Subcutaneous adipose tissue (tissue), 4 donors: ENCODE results near the gene HBG2. TPM values are rescaled to one million over a fixed set of nuclear protein-coding genes. Genes with fewer than 3 reads are reported as not detected.

Experiments
- total RNA-seq, 4 donors: library from RNA; depleted of rRNA; stranded (reverse); fragments of >200 nt; gene quantifications; one replicate each; pipeline ENCODE4 v1.1.0, GENCODE V29; 2016
- TF ChIP-seq, protein P1 (sequence below): fragments of 450-650 bp; IDR thresholded peaks from one replicate; pipeline ENCODE4 v1.5.1; 2016; ENCODE audit warnings: low read depth, mild to moderate bottlenecking, control low read depth, antibody characterized with exemption, moderate library complexity

The HBG2 gene
- total RNA-seq, 4 donors from 2014 or later: not detected

DNA sequence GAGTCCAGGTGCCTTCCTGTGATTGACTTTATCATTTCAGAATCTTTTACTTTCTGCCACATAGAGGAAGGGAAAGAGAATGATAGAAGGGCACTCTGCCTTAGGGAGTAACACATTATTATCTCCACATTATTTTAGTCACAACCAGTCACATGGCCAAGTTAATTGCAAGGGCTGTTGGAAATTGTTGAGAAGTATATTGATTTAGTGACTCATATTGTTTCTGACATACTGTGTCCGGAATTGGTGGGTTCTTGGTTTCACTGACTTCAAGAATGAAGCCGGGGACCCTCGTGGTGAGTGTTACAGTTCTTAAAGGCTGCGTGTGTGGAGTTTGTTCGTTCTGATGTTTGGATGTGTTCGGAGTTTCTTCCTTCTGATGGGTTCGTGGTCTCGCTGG is 38.4 kb upstream of the HBG2 start:
- TF ChIP-seq, protein P1, sequence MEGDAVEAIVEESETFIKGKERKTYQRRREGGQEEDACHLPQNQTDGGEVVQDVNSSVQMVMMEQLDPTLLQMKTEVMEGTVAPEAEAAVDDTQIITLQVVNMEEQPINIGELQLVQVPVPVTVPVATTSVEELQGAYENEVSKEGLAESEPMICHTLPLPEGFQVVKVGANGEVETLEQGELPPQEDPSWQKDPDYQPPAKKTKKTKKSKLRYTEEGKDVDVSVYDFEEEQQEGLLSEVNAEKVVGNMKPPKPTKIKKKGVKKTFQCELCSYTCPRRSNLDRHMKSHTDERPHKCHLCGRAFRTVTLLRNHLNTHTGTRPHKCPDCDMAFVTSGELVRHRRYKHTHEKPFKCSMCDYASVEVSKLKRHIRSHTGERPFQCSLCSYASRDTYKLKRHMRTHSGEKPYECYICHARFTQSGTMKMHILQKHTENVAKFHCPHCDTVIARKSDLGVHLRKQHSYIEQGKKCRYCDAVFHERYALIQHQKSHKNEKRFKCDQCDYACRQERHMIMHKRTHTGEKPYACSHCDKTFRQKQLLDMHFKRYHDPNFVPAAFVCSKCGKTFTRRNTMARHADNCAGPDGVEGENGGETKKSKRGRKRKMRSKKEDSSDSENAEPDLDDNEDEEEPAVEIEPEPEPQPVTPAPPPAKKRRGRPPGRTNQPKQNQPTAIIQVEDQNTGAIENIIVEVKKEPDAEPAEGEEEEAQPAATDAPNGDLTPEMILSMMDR: no peak

DNA sequence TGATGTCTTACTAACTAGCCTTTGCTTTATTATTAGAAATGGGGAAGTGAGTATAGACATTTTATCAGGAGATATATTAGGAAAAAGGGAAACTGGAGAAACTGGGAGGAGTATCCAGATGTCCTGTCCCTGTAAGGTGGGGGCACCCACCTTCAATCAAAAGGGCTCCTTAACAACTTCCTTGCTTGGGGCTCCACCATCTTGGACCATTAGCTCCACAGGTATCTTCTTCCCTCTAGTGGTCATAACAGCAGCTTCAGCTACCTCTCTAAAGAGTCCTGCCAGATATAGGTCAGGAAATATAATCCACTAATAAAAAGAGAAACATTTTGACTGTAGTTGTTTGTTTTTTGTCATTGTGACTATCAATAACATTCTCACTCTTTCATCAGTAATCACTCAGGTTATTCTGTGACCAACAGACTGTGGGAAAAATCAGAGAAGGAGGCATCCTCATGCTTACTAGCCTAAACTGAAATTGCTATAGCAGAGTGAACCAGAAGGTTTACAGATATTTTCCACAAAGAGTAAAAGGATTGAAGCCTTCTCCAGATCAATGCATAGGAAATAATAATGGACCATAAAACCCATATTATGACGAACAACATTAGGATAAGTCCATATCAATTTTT is 36.7 kb upstream of the HBG2 start:
- TF ChIP-seq, protein P1: no peak

DNA sequence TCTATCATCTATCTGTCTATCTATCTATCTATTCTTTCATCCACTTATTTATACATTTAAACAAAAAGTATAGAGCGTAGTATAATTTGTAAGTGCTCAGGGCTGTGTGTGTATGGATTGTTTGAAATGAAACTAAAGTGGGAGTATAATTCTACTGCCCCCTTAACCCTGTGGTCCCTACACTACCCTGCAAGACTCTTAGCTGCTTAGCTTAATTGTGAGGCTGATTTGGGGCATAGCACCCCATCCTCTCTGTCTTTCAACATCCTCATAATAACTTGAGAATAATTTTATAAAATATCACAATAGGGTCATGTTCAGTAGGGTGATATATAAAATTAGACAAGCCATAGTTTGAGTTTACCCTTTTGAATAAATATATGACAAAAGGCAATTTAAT is 35.5 kb upstream of the HBG2 start:
- TF ChIP-seq, protein P1: no peak

DNA sequence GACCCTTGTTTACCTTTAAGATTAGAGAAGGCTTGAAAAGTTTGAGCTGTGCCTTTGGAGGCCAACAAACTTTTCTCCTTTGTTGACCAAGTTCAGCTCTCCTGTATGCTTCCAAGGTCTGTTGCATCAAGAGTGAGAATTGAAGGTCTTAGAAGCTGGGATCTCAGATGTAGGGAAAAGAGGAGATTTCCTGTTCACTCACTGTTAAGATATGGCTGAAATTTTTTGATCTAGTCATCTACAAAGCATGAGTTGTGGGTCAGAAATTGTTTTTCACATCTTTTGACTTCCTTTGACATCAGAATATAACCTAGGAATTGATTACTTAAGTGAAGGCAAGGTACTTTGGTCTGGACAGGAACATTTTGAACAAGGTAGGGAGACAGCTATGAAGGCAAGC is 35.1 kb upstream of the HBG2 start:
- TF ChIP-seq, protein P1: no peak

DNA sequence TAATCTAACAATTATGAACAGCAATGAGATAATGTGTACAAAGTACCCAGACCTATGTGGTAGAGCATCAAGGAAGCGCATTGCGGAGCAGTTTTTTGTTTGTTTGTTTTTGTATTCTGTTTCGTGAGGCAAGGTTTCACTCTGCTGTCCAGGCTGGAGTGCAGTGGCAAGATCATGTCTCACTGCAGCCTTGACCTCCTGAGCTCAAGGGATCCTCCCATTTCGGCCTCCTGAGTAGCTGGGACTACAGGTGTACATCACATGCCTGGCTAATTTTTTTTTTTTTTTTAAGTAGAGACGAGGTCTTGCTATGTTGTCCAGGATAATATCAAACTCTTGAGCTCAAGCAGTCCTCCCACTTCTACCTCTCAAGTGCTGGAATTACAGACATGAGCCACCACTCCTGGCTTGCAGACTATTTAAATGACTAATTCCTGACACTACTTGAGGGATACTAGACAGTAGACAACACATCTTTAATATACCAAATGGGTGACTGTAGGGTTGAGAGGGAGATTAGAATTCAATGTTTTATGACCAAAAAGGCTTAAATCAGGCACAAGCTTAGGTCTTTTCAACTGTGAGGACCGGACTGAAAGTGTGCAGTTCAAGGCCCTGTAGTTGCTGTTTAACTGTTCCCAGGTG is 34.4 kb upstream of the HBG2 start:
- TF ChIP-seq, protein P1: no peak

DNA sequence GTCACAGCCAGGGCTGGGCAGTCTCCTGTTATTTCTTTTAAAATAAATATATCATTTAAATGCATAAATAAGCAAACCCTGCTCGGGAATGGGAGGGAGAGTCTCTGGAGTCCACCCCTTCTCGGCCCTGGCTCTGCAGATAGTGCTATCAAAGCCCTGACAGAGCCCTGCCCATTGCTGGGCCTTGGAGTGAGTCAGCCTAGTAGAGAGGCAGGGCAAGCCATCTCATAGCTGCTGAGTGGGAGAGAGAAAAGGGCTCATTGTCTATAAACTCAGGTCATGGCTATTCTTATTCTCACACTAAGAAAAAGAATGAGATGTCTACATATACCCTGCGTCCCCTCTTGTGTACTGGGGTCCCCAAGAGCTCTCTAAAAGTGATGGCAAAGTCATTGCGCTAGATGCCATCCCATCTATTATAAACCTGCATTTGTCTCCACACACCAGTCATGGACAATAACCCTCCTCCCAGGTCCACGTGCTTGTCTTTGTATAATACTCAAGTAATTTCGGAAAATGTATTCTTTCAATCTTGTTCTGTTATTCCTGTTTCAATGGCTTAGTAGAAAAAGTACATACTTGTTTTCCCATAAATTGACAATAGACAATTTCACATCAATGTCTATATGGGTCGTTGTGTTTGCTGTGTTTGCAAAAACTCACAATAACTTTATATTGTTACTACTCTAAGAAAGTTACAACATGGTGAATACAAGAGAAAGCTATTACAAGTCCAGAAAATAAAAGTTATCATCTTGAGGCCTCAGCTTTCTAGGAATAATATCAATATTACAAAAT is 33.7 kb upstream of the HBG2 start:
- TF ChIP-seq, protein P1: no peak

DNA sequence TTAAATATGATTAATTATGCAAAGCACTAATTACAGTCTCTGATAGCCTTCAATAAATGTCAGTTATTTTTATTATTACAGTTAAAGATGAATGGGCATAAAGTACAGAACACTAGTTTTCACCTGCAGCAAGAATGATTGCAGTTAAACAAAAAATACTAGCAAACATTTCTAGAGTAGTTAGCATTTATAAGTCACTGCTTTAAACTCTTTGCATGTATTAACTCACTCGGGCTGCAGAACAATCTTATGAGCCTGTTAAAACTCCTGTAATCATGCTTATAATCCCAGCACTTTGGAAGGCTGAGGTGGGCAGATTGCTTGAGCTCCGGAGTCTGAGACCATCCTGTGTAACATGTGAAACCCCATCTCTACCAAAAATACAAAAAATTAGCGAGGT is 32.3 kb upstream of the HBG2 start:
- TF ChIP-seq, protein P1: no peak
